Neural crest cell (in vitro differentiated cells): Measurements from ENCODE around the gene TMEM208. TPM values are rescaled to one million over a fixed set of nuclear protein-coding genes. Genes with fewer than 3 reads are reported as not detected.

ENCODE experiments used
- DNase-seq: peaks from one replicate; pipeline ENCODE4 v3.0.0; 2021; ENCODE audit warnings: low read depth, mixed read lengths, low spot score
- H3K27ac Mint-ChIP-seq: one replicate; pipeline ENCODE4 v1.8.0; 2021; ENCODE audit warnings: mild to moderate bottlenecking, mixed read lengths; ENCODE audit not compliant: unreplicated experiment
- H3K27me3 Mint-ChIP-seq: 2 replicates; pipeline ENCODE4 v1.8.0; 2021; ENCODE audit warnings: low read depth, mild to moderate bottlenecking, mixed read lengths
- H3K36me3 Mint-ChIP-seq: 2 replicates; pipeline ENCODE4 v1.8.0; 2021; ENCODE audit warnings: low read depth, mild to moderate bottlenecking, mixed read lengths
- H3K4me1 Mint-ChIP-seq: 2 replicates; pipeline ENCODE4 v1.8.0; 2021; ENCODE audit warnings: mixed read lengths
- H3K4me3 Mint-ChIP-seq: one replicate; pipeline ENCODE4 v1.8.0; 2021; ENCODE audit warnings: mild to moderate bottlenecking, mixed read lengths
- H3K9me3 Mint-ChIP-seq: 2 replicates; pipeline ENCODE4 v1.8.0; 2021; ENCODE audit warnings: mixed read lengths
- CTCF ChIP-seq: fragments of 200-600 bp; sonication (generic); conservative IDR thresholded peaks from 2 replicates; pipeline ENCODE4 v1.5.0; 2021; ENCODE audit warnings: antibody characterized with exemption, mild to moderate bottlenecking
- microRNA-seq: library from miRNA; unstranded; fragments of <30 nt; microRNA quantifications from one replicate; pipeline ENCODE4, GENCODE V29; 2020
- total RNA-seq: library from RNA; stranded (reverse); gene quantifications from 2 replicates; pipeline ENCODE4 v1.2.1, GENCODE V29; 2021

TMEM208 gene
- total RNA-seq, 1 donor from 2014 or later = 35.7 TPM

GRCh38 chr16:67271446-67271845 is 44.5 kb downstream of the TMEM208 start:
- H3K27ac Mint-ChIP-seq = no peak overlapping the region

GRCh38 chr16:67275321-67275720 is 48.4 kb downstream of the TMEM208 start:
- no peak for DNase-seq
- Mint-ChIP-seq H3K27ac (no peak overlapping the region), H3K4me1 (no peaks in the 10 kb centered on the region), H3K9me3 (no peaks in the 10 kb centered on the region), H3K4me3 (no peak overlapping the region), H3K27me3 (no peaks in the 10 kb centered on the region), H3K36me3 (no peaks in the 10 kb centered on the region)
- no peak for TF ChIP-seq CTCF

More at GRCh38 chr16:67271446-67271845, 44.5 kb downstream of the TMEM208 start:
- Mint-ChIP-seq H3K36me3 (no peaks in the 10 kb centered on the region), H3K9me3 (no peaks in the 10 kb centered on the region), H3K4me3 (no peak overlapping the region), H3K27me3 (no peaks in the 10 kb centered on the region), H3K4me1 (no peaks in the 10 kb centered on the region)
- TF ChIP-seq CTCF = no peak
- no peak for DNase-seq

- Mint-ChIP-seq H3K27me3 (no peaks in the 10 kb centered on the region), H3K4me1 (no peaks in the 10 kb centered on the region), H3K4me3 (no peak overlapping the region), H3K27ac (no peak overlapping the region), H3K36me3 (no peaks in the 10 kb centered on the region), H3K9me3 (no peaks in the 10 kb centered on the region)
- TF ChIP-seq CTCF = no peak
- no peak for DNase-seq
Measured at GRCh38 chr16:67277294-67277998, 50.5 kb downstream of the TMEM208 start.

- Mint-ChIP-seq H3K4me3 (peak overlapping the region; percentile 74), H3K27me3 (no peaks in the 10 kb centered on the region), H3K4me1 (no peaks in the 10 kb centered on the region), H3K9me3 (no peaks in the 10 kb centered on the region), H3K36me3 (no peaks in the 10 kb centered on the region), H3K27ac (no peak overlapping the region)
- TF ChIP-seq CTCF = no peak
- no peak for DNase-seq
Measured at GRCh38 chr16:67277999-67278772, 51.3 kb downstream of the TMEM208 start.

Small RNA genes lying within 50 kb of the gene (microRNA-seq; reads per million reads assigned to microRNA genes)
- gene MIR328 = 293 reads per million, percentile 71 among the genes with 10 or more reads in this experiment

Other genes with a start within 250 kb of the TMEM208 start
- 1.8 TPM in 2 replicates for gene CES4A, start 238.5 kb upstream of the TMEM208 start, total RNA-seq
- gene CBFB, start 198.0 kb upstream of the TMEM208 start, total RNA-seq = 106 TPM in 2 replicates
- 24.9 and 25.5 TPM in 2 replicates for gene PHAF1, start 117.2 kb upstream of the TMEM208 start, total RNA-seq
- gene B3GNT9, start 76.1 kb upstream of the TMEM208 start, total RNA-seq = 4.5 and 5.1 TPM in 2 replicates
- 0.68 and 0.70 TPM in 2 replicates for gene TRADD, start 67.2 kb upstream of the TMEM208 start, total RNA-seq
- gene FBXL8, start 67.2 kb upstream of the TMEM208 start, total RNA-seq = 0.44 TPM in 1 of 2 replicates, not detected in the other
- gene HSF4, start 62.4 kb upstream of the TMEM208 start, total RNA-seq = 1.3 TPM in 1 of 2 replicates, not detected in the other
- gene NOL3, start 56.6 kb upstream of the TMEM208 start, total RNA-seq = 4.5 and 5.8 TPM in 2 replicates
- 90.9 and 97.7 TPM in 2 replicates for gene MATCAP1, start 43.2 kb upstream of the TMEM208 start, total RNA-seq
- 0.30 and 0.44 TPM in 2 replicates for gene EXOC3L1, start 37.0 kb upstream of the TMEM208 start, total RNA-seq
- gene E2F4, start 35.0 kb upstream of the TMEM208 start, total RNA-seq = 89.7 and 97.0 TPM in 2 replicates
- 3.9 and 4.5 TPM in 2 replicates for gene ELMO3, start 28.0 kb upstream of the TMEM208 start, total RNA-seq
- gene FHOD1, start 20.4 kb downstream of the TMEM208 start, total RNA-seq = 39.9 and 45.5 TPM in 2 replicates
- 3.3 and 4.4 TPM in 2 replicates for gene SLC9A5, start 21.8 kb downstream of the TMEM208 start, total RNA-seq
- 3.7 and 4.0 TPM in 2 replicates for gene PLEKHG4, start 52.4 kb downstream of the TMEM208 start, total RNA-seq
- gene KCTD19, start 99.6 kb downstream of the TMEM208 start, total RNA-seq = 1.1 and 1.3 TPM in 2 replicates
- 0.21 TPM in 1 of 2 replicates, not detected in the other for gene LRRC36, start 99.7 kb downstream of the TMEM208 start, total RNA-seq
- gene TPPP3, start 166.4 kb downstream of the TMEM208 start, total RNA-seq = 3.4 and 4.7 TPM in 2 replicates
- gene ZDHHC1, start 189.3 kb downstream of the TMEM208 start, total RNA-seq = 9.5 and 10.2 TPM in 2 replicates
- gene HSD11B2, start 204.0 kb downstream of the TMEM208 start, total RNA-seq = 3.8 and 4.7 TPM in 2 replicates